Fibroblast of lung (primary cell): ENCODE measurements around the gene ACADM. TPM values are rescaled to one million over a fixed set of nuclear protein-coding genes. Genes with fewer than 3 reads are reported as not detected.

Experiments used
- DNase-seq, 2 donors: peaks; one replicate each; pipeline versions ENCODE4 v3.0.0 to v3.0.0-alpha.2; 2010; ENCODE audit warnings: low read depth in 2 of 2
- H2AFZ ChIP-seq: 2 replicates; pipeline ENCODE4 v1.5.1; 2012; ENCODE audit warnings: low read length, control low read depth, inconsistent platforms
- H3K27ac ChIP-seq: 2 replicates; pipeline ENCODE4 v1.5.1; 2011; ENCODE audit warnings: low read length, control low read depth; ENCODE audit not compliant: insufficient read depth
- H3K27me3 ChIP-seq: 2 replicates; pipeline ENCODE4 v1.5.1; 2011; ENCODE audit warnings: mild to moderate bottlenecking, low read length; ENCODE audit not compliant: control insufficient read depth, insufficient read depth
- H3K36me3 ChIP-seq: 2 replicates; pipeline ENCODE4 v1.5.1; 2011; ENCODE audit warnings: low read length; ENCODE audit not compliant: control insufficient read depth, insufficient read depth
- H3K4me1 ChIP-seq: 2 replicates; pipeline ENCODE4 v1.5.1; 2011; ENCODE audit warnings: low read length; ENCODE audit not compliant: control insufficient read depth, insufficient read depth; ENCODE audit errors: extremely low read depth
- H3K4me2 ChIP-seq: 2 replicates; pipeline ENCODE4 v1.5.1; 2011; ENCODE audit warnings: low read length, control low read depth; ENCODE audit not compliant: insufficient read depth; ENCODE audit errors: extremely low read depth
- H3K4me3 ChIP-seq, 4 experiments: fragments of 200-600 bp in 1 of 4; sonication (generic) in 1 of 4; replicated peaks in 1 of 4; 2 replicates each; pipeline ENCODE4 v1.5.1; 2011 to 2016; ENCODE audit warnings: low read length in 4 of 4, low read depth in 3 of 4, mild to moderate bottlenecking in 3 of 4, control low read depth in 2 of 4, inconsistent platforms in 1 of 4, mixed read lengths in 1 of 4; ENCODE audit not compliant: insufficient read depth in 1 of 4; ENCODE audit errors: control extremely low read depth in 1 of 4
- H3K79me2 ChIP-seq: 2 replicates; pipeline ENCODE4 v1.5.1; 2012; ENCODE audit warnings: mild to moderate bottlenecking, low read length, inconsistent platforms; ENCODE audit not compliant: control insufficient read depth, insufficient read depth
- H3K9ac ChIP-seq: 2 replicates; pipeline ENCODE4 v1.5.1; 2011; ENCODE audit warnings: mild to moderate bottlenecking, low read length, control low read depth; ENCODE audit not compliant: insufficient read depth
- H3K9me3 ChIP-seq: 2 replicates; pipeline ENCODE4 v1.5.1; 2012; ENCODE audit warnings: low read depth, low read length; ENCODE audit not compliant: control insufficient read depth, insufficient read depth
- H4K20me1 ChIP-seq: 2 replicates; pipeline ENCODE4 v1.5.1; 2011; ENCODE audit warnings: low read length; ENCODE audit not compliant: control insufficient read depth, insufficient read depth; ENCODE audit errors: extremely low read depth
- EZH2 ChIP-seq: IDR thresholded peaks from 2 replicates; pipeline ENCODE4 v1.5.1; 2012; ENCODE audit warnings: low read length, control low read depth, mild to moderate bottlenecking; ENCODE audit errors: missing control alignments
- polyA plus RNA-seq, 2 donors: library from polyadenylated mRNA; depleted of rRNA in 1 of 2; stranded (reverse) in 1 of 2; unstranded in 1 of 2; fragments of >200 nt; gene quantifications; 2 replicates each; pipeline ENCODE4 v1.2.1, GENCODE V29; 2011 to 2012; ENCODE audit warnings: missing spikeins in 1 of 2
- total RNA-seq: library from RNA; depleted of rRNA; stranded (reverse); fragments of >200 nt; gene quantifications from 2 replicates; pipeline ENCODE4 v1.2.1, GENCODE V29; 2014
- TF ChIP-seq, protein P1 (sequence below), 2 donors: IDR thresholded peaks in 1 of 2; conservative IDR thresholded peaks in 1 of 2; 1 replicate in 1 of 2; 2 replicates in 1 of 2; pipeline ENCODE4 v1.5.1; 2011 to 2012; ENCODE audit warnings: low read length in 2 of 2, control low read depth in 1 of 2, inconsistent platforms in 1 of 2, low read depth in 1 of 2, mild to moderate bottlenecking in 1 of 2

ACADM gene
- total and polyA plus RNA-seq, 2 donors (not counting 1 experiment from before 2014, with no cell fraction given) = 29.9 TPM

DNA sequence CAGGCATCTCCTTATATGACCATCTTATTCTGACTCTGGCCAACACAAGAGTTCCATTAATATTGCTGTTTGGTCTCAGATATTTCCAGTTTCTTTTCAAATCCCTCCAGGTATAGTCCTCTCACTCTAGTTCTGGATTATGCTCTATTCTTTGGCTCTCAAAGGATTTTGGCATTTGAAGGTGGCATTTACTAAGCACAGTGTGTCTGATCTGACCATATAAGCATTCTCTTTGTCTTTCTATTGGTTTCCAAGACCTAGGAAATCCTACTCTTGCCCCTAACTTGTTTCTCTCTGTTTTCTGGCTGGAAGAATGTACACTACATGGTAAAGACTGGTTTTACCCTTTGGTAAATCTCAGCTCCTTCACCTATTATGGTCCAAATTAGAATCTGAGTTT is 12.7 kb upstream of the ACADM start:
- DNase-seq = no peak

DNA sequence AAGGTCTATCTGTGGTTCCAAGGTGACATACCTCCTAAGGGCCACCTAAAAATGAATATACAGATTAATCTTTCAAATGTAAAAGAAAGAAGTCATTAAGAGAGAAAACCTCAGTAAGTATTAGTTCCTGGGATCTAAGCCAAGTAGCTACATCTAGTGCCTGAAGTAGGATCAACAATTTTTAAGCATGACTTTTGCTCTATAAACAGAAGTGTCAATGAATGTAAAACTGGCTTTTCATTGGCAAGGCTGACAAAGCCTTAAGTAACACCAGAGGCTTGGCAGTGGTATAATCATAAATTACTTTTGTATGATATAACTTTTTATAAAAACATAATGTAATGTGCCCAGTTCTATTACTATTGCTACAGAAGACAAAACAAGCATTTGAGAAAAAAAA is 12.2 kb upstream of the ACADM start:
- no peak overlapping the region for H3K4me3 ChIP-seq
- H3K36me3 ChIP-seq = no peaks in the 10 kb centered on the region
- no peak overlapping the region for H2AFZ ChIP-seq
- H3K4me2 ChIP-seq = no peak overlapping the region
- no peaks in the 10 kb centered on the region for H3K27me3 ChIP-seq
- H3K4me1 ChIP-seq = no peaks in the 10 kb centered on the region
- no peaks in the 10 kb centered on the region for H3K9me3 ChIP-seq
- H4K20me1 ChIP-seq = no peaks in the 10 kb centered on the region
- no peaks in the 10 kb centered on the region for H3K79me2 ChIP-seq
- DNase-seq = peak; percentile 22 to 25
- H3K9ac ChIP-seq = no peak overlapping the region
- TF ChIP-seq, protein P1, sequence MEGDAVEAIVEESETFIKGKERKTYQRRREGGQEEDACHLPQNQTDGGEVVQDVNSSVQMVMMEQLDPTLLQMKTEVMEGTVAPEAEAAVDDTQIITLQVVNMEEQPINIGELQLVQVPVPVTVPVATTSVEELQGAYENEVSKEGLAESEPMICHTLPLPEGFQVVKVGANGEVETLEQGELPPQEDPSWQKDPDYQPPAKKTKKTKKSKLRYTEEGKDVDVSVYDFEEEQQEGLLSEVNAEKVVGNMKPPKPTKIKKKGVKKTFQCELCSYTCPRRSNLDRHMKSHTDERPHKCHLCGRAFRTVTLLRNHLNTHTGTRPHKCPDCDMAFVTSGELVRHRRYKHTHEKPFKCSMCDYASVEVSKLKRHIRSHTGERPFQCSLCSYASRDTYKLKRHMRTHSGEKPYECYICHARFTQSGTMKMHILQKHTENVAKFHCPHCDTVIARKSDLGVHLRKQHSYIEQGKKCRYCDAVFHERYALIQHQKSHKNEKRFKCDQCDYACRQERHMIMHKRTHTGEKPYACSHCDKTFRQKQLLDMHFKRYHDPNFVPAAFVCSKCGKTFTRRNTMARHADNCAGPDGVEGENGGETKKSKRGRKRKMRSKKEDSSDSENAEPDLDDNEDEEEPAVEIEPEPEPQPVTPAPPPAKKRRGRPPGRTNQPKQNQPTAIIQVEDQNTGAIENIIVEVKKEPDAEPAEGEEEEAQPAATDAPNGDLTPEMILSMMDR (conservative IDR thresholded peaks at IDR 0.05 in 1 of 2, IDR thresholded peaks at IDR 0.05 in 1 of 2; ENCODE audit: low read depth in 1 of 2, low read length in 2 of 2) = no peak
- no peak for TF ChIP-seq EZH2
- H3K27ac ChIP-seq = no peak overlapping the region

More for the DNA sequence above, 12.7 kb upstream of the ACADM start:
- H3K4me3 ChIP-seq = no peak overlapping the region
- no peaks in the 10 kb centered on the region for H3K4me1 ChIP-seq
- TF ChIP-seq, protein P1 (conservative IDR thresholded peaks at IDR 0.05 in 1 of 2, IDR thresholded peaks at IDR 0.05 in 1 of 2; ENCODE audit: low read depth in 1 of 2, low read length in 2 of 2) = no peak
- no peak for TF ChIP-seq EZH2
- H3K9ac ChIP-seq = no peak overlapping the region
- no peaks in the 10 kb centered on the region for H3K36me3 ChIP-seq
- H2AFZ ChIP-seq = no peak overlapping the region
- no peak overlapping the region for H3K4me2 ChIP-seq
- H4K20me1 ChIP-seq = no peaks in the 10 kb centered on the region
- H3K27ac ChIP-seq = no peak overlapping the region
- H3K27me3 ChIP-seq = no peaks in the 10 kb centered on the region
- H3K9me3 ChIP-seq = no peaks in the 10 kb centered on the region
- no peaks in the 10 kb centered on the region for H3K79me2 ChIP-seq

DNA sequence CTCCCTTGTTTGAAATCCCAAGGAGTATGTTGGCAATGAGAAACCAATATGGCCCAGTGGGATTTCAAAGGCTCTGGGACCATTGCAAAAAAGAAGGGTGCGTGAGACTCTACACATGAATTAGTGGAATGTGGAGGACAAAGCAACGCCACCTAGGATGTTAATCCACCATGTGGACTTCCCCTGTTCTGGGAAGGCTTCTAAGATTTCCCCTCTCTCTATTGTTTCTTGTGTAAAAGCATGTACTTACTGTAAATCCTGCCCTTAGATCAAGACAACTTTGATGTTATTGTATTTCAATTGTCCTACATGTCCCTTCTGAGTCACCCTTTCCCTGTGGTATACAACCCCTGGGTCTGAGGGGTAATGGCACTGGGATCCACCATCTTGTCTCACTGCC is 4.7 kb upstream of the ACADM start:
- Histone ChIP-seq H4K20me1 (no peaks in the 10 kb centered on the region), H3K79me2 (no peaks in the 10 kb centered on the region), H3K27ac (no peak overlapping the region), H3K4me1 (peaks cover 2% of the 10 kb centered on the region), H3K4me2 (no peak overlapping the region), H3K27me3 (no peaks in the 10 kb centered on the region), H3K4me3 (no peak overlapping the region), H3K36me3 (no peaks in the 10 kb centered on the region), H2AFZ (no peak overlapping the region), H3K9ac (no peak overlapping the region), H3K9me3 (no peaks in the 10 kb centered on the region)
- DNase-seq = no peak
- no peak for TF ChIP-seq EZH2
- TF ChIP-seq, protein P1 (conservative IDR thresholded peaks at IDR 0.05 in 1 of 2, IDR thresholded peaks at IDR 0.05 in 1 of 2; ENCODE audit: low read depth in 1 of 2, low read length in 2 of 2) = no peak
